ENCODE results near the gene CADM1. TPM values are rescaled to one million over a fixed set of nuclear protein-coding genes. Genes with fewer than 3 reads are reported as not detected.

CADM1 gene
- polyA plus RNA-seq, 1 donor (not counting 4 experiments of a cell fraction or from before 2014, with no cell fraction given) = 9.5 TPM

DNA sequence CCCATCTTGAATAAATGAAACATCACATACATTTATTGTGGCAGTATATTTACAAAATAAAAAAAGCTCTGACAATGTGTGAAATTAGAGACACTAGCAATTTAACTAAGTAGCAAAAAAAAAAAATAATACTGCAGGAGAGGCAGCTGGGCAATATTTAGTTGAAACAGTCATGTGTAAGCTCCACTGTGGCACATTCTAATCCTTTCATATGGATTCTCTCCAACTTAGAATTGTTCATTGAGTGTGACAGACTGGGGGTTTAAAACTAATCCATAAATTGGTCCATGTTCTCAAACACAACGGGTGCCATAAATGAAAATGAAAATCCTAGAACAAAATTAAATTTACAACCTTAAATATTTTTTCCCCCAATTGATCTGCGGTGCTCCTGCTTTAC is 302.1 kb downstream of the CADM1 start:
- no peak for TF ChIP-seq EZH2 (IDR thresholded peaks at IDR 0.05; ENCODE audit: low read length)
- TF ChIP-seq, protein P1, sequence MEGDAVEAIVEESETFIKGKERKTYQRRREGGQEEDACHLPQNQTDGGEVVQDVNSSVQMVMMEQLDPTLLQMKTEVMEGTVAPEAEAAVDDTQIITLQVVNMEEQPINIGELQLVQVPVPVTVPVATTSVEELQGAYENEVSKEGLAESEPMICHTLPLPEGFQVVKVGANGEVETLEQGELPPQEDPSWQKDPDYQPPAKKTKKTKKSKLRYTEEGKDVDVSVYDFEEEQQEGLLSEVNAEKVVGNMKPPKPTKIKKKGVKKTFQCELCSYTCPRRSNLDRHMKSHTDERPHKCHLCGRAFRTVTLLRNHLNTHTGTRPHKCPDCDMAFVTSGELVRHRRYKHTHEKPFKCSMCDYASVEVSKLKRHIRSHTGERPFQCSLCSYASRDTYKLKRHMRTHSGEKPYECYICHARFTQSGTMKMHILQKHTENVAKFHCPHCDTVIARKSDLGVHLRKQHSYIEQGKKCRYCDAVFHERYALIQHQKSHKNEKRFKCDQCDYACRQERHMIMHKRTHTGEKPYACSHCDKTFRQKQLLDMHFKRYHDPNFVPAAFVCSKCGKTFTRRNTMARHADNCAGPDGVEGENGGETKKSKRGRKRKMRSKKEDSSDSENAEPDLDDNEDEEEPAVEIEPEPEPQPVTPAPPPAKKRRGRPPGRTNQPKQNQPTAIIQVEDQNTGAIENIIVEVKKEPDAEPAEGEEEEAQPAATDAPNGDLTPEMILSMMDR (optimal IDR thresholded peaks at IDR 0.05 in 1 of 3, IDR thresholded peaks at IDR 0.05 in 1 of 3, conservative IDR thresholded peaks at IDR 0.05 in 1 of 3; ENCODE audit: extremely low read depth in 1 of 3, insufficient read depth in 2 of 3, low read length in 3 of 3) = no peak
- H3K27ac ChIP-seq (ENCODE audit: control insufficient read depth, insufficient read depth, low read length) = no peak overlapping the region
- dilution Hi-C loops (cut with MboI; ENCODE audit: extremely low pct_ligation_motif_present, low sequenced_read_pairs) = no loop called here

DNA sequence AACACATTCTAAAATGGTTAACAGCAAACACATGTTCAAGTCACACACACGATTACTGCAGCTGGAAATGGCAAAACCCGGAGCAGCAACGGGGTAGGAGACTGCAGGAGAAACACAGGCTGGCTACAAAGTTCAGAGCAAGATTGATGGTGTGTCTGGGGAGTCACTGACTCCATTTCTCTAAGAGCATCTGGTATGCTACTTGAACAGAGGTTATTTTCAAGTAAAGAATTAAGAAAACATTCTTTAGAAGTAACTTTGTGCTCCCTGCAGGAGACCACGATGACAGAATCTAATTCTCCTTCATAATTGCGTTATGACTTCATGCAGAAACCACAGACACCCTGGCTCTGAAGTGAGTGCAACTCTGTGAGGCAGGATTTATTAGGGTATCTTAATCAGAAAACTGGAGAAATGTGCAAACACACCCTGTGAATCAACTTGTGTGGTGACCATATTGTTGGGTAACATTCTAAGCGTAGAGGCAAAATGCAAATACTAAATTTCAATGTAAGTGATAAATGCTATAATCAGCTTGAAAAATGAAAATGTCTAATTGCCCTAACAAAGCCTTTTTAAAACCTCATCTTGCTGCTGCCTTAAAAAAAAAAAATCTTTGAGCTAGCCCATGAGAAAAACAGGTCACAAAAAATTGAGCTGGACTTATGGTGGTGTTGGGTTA is 303.0 kb downstream of the CADM1 start:
- no peak overlapping the region for H3K9ac ChIP-seq (ENCODE audit: control insufficient read depth, extremely low read depth, insufficient read depth, low read length)
- H3K4me3 ChIP-seq (ENCODE audit: control insufficient read depth in 2 of 3, extremely low read depth in 1 of 3, insufficient read depth in 2 of 3, low read depth in 1 of 3, low read length in 3 of 3) = no peak overlapping the region
- dilution Hi-C loops (cut with MboI; ENCODE audit: extremely low pct_ligation_motif_present, low sequenced_read_pairs) = no loop called here
- no peaks in the 10 kb centered on the region for H3K27me3 ChIP-seq (ENCODE audit: control insufficient read depth, extremely low read depth, insufficient read depth, low read length)
- TF ChIP-seq, protein P1 (optimal IDR thresholded peaks at IDR 0.05 in 1 of 3, IDR thresholded peaks at IDR 0.05 in 1 of 3, conservative IDR thresholded peaks at IDR 0.05 in 1 of 3; ENCODE audit: extremely low read depth in 1 of 3, insufficient read depth in 2 of 3, low read length in 3 of 3) = no peak
- no peak for TF ChIP-seq EZH2 (IDR thresholded peaks at IDR 0.05; ENCODE audit: low read length)
- H3K4me2 ChIP-seq (ENCODE audit: control insufficient read depth, extremely low read depth, insufficient read depth, low read depth, low read length) = no peak overlapping the region
- FAIRE-seq = no peak
- no peak for DNase-seq (ENCODE audit: low read depth, low spot score)
- no peak overlapping the region for H2AFZ ChIP-seq (ENCODE audit: control insufficient read depth, low read length)
- no peaks in the 10 kb centered on the region for H3K9me3 ChIP-seq (ENCODE audit: control insufficient read depth, low read depth, low read length)
- no peaks in the 10 kb centered on the region for H3K9me1 ChIP-seq (ENCODE audit: control insufficient read depth, extremely low read depth, insufficient read depth, low read length)
- no peaks in the 10 kb centered on the region for H4K20me1 ChIP-seq (ENCODE audit: control insufficient read depth, extremely low read depth, insufficient read depth, low read length)
- no peak overlapping the region for H3K27ac ChIP-seq (ENCODE audit: control insufficient read depth, insufficient read depth, low read length)
- no peaks in the 10 kb centered on the region for H3K4me1 ChIP-seq (ENCODE audit: control insufficient read depth, extremely low read depth, insufficient read depth, low read length)
- H3K36me3 ChIP-seq (ENCODE audit: control insufficient read depth in 2 of 2, extremely low read depth in 1 of 2, insufficient read depth in 2 of 2, low read length in 2 of 2) = no peaks in the 10 kb centered on the region
- no peaks in the 10 kb centered on the region for H3K79me2 ChIP-seq (ENCODE audit: control insufficient read depth, insufficient read depth, low read length)

More for the DNA sequence above, 302.1 kb downstream of the CADM1 start:
- H3K79me2 ChIP-seq (ENCODE audit: control insufficient read depth, insufficient read depth, low read length) = no peaks in the 10 kb centered on the region
- no peaks in the 10 kb centered on the region for H3K4me1 ChIP-seq (ENCODE audit: control insufficient read depth, extremely low read depth, insufficient read depth, low read length)
- no peaks in the 10 kb centered on the region for H3K27me3 ChIP-seq (ENCODE audit: control insufficient read depth, extremely low read depth, insufficient read depth, low read length)
- DNase-seq (ENCODE audit: low read depth, low spot score) (no peak), FAIRE-seq (no peak)
- H3K4me3 ChIP-seq (ENCODE audit: control insufficient read depth in 2 of 3, extremely low read depth in 1 of 3, insufficient read depth in 2 of 3, low read depth in 1 of 3, low read length in 3 of 3) = no peak overlapping the region
- no peak overlapping the region for H3K9ac ChIP-seq (ENCODE audit: control insufficient read depth, extremely low read depth, insufficient read depth, low read length)
- no peaks in the 10 kb centered on the region for H3K9me1 ChIP-seq (ENCODE audit: control insufficient read depth, extremely low read depth, insufficient read depth, low read length)
- no peaks in the 10 kb centered on the region for H4K20me1 ChIP-seq (ENCODE audit: control insufficient read depth, extremely low read depth, insufficient read depth, low read length)
- no peak overlapping the region for H3K4me2 ChIP-seq (ENCODE audit: control insufficient read depth, extremely low read depth, insufficient read depth, low read depth, low read length)
- no peaks in the 10 kb centered on the region for H3K36me3 ChIP-seq (ENCODE audit: control insufficient read depth in 2 of 2, extremely low read depth in 1 of 2, insufficient read depth in 2 of 2, low read length in 2 of 2)
- no peak overlapping the region for H2AFZ ChIP-seq (ENCODE audit: control insufficient read depth, low read length)
- no peaks in the 10 kb centered on the region for H3K9me3 ChIP-seq (ENCODE audit: control insufficient read depth, low read depth, low read length)

Measured in keratinocyte (primary cell).